GM18505 (cell line): Measurements from ENCODE around the gene SPTLC2.
"Not testable (repeated sequence)": the region's sequence is repeated elsewhere in the genome, so short reads cannot be mapped to it uniquely, and the experiment has no call there.

Experiments used
- ATAC-seq: cut with Tn5 transposase; IDR thresholded peaks from one replicate; pipeline ENCODE4 v1.9.1; 2021; ENCODE audit not compliant: unreplicated experiment
- POLR2A ChIP-seq: IDR thresholded peaks from 4 replicates; pipeline ENCODE4 v1.6.1; 2011; ENCODE audit warnings: borderline replicate concordance; ENCODE audit not compliant: insufficient read depth, insufficient read length; ENCODE audit errors: extremely low read depth

Gene SPTLC2, protein sequence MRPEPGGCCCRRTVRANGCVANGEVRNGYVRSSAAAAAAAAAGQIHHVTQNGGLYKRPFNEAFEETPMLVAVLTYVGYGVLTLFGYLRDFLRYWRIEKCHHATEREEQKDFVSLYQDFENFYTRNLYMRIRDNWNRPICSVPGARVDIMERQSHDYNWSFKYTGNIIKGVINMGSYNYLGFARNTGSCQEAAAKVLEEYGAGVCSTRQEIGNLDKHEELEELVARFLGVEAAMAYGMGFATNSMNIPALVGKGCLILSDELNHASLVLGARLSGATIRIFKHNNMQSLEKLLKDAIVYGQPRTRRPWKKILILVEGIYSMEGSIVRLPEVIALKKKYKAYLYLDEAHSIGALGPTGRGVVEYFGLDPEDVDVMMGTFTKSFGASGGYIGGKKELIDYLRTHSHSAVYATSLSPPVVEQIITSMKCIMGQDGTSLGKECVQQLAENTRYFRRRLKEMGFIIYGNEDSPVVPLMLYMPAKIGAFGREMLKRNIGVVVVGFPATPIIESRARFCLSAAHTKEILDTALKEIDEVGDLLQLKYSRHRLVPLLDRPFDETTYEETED

DNA sequence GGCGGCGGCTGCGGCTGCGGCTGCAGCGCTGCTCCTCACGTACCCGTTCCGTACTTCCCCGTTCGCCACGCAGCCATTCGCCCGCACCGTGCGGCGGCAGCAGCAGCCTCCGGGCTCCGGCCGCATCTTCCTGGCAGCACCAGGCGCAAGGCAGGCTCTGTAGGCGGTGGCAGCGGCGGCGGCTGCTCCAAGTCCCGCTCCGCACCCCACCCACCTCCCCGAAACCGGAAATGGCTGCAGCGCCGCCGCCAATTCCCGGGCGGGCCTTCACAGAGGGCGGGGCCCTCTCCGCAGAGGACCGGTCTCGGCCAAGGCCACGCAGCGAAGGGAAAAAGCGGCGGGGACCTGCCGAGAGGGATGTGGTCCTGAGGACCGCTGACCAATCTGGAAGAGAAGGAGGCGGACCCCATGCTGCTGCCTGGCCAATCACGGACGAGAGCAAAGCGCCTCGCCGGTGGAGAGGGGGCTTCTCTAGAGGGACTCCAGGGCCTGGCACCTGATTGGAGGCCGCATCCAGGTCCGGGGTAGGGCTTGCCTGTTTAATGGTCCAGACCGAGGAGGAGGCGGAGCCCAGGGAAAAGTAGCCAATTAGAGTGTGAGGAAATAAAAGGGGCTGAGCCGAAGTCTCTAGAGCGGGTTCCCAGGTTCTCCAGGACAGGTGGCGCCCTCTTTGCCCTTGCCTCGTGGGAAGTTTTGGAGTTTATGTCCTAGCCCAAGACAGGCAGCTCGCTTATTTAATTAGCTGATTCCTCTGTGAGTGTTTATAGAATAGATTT is at the start of gene SPTLC2:
SPTLC2 (minus strand) TSS at position 184 of the 776 bp plus-strand sequence; CDS start at position 126, 58 bp downstream.
- ATAC-seq = peak; percentile 95
- TF ChIP-seq POLR2A = peak; percentile 70

- ATAC-seq = no peak
- TF ChIP-seq POLR2A = no peak
These were observed 46.9 kb upstream of the SPTLC2 start for GRCh38 chr14:77663293-77663692.

GRCh38 chr14:77661562-77661961 is 45.1 kb upstream of the SPTLC2 start:
- not testable (repeated sequence) for ATAC-seq

DNA sequence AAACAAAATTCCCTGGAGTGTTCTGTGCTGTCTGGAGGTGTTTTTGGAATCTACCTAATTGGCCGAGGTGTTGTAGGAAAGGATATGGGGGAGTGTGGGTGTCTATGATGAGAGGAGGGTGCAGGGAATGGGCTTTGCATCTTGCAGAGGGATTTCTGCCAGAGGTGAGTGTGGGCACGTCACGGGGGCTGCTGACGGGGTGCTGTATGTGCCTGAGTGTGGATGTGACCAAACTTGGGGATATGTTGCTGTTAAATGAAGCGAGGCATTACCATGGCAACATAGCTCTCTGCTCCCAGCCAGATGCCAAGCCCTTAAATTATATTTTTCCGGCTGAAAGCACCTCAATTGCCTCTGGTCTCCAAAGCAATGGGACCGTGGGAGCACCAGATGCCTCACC is 44.3 kb upstream of the SPTLC2 start:
- no peak for TF ChIP-seq POLR2A
- no peak for ATAC-seq

GRCh38 chr14:77659831-77660230 is 43.4 kb upstream of the SPTLC2 start:
- no peak for ATAC-seq
- TF ChIP-seq POLR2A = no peak

- no peak for ATAC-seq
These were observed 40.8 kb upstream of the SPTLC2 start for GRCh38 chr14:77657280-77657679.

DNA sequence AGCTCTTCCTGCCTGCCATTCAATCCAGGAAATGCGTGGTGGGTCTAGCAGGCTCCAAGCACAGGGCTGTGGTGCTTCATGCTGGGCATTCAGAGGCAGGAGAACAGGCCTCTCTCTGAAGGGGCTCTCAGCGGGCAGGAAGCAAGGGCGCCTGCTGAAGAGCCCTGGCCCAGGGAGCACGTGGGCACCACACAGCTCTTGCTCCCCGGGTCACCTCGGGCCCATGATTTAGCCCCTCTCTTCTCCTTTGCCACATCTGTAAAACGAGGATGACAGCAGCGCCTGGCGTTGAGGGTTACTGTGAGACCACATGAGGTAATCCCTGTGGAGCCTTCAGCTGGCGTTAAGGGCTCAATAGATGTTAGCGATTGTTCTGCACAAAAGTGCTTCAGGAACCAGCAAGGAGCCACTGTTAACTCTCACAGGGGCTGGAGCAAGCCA is 37.6 kb upstream of the SPTLC2 start:
- TF ChIP-seq POLR2A = no peak
- no peak for ATAC-seq

More at GRCh38 chr14:77657280-77657679, 40.8 kb upstream of the SPTLC2 start:
- no peak for TF ChIP-seq POLR2A

GRCh38 chr14:77649326-77649725 is 32.9 kb upstream of the SPTLC2 start:
- TF ChIP-seq POLR2A = no peak
- no peak for ATAC-seq

GRCh38 chr14:77648520-77649200 is 32.2 kb upstream of the SPTLC2 start:
- ATAC-seq = no peak

DNA sequence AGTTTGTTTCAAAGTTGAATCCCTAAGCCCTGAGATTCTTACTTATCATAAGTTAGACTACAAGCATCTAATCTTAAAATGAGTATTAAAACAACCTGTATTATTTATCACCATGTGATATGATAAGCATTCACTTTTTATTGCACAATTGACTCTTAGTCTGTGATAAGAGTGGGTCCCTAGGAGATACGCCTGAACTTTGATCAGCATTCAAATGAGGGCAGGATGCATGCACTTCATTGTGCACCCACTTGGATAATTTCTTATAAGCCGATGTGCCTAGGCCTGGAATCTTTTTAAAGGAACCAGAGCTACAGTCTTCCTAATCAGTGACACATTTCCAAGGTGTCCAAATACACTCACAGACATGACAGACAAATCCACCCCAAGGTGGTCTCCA is 31.4 kb upstream of the SPTLC2 start:
- ATAC-seq = no peak
- TF ChIP-seq POLR2A = no peak

More at GRCh38 chr14:77648520-77649200, 32.2 kb upstream of the SPTLC2 start:
- no peak for TF ChIP-seq POLR2A

DNA sequence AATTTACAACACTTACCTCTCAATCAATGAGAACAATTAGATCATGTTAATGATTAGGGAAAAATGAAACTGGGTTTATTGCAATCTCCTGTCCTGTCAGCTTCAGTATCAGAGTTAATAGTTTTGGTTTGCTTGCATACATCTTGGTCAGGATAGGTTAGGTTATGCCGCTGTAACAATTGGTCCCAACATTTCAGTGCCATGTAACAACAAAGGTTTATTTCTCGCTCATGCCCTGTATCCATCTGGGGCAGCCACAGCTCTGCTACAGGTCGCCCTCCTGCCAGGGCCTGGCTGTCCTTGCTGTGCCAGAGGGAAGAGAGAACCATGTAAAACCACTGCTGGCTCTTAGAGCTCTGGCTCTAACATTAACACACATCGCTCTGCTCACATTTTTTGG is 30.5 kb upstream of the SPTLC2 start:
- no peak for ATAC-seq

GRCh38 chr14:77645520-77646230 is 29.2 kb upstream of the SPTLC2 start:
- no peak for ATAC-seq
- no peak for TF ChIP-seq POLR2A

More for the DNA sequence above, 30.5 kb upstream of the SPTLC2 start:
- no peak for TF ChIP-seq POLR2A
